Cardiac fibroblast (primary cell): ENCODE data around the gene PTTG1IP.
A peak's percentile ranks its signal among the peaks of the same experiment; 100 is the strongest.

ENCODE experiments used
- DNase-seq, 2 donors: peaks; one replicate each; pipeline versions ENCODE4 v3.0.0 to v3.0.0-alpha.2; 2010; ENCODE audit warnings: low read depth in 2 of 2
- H3K4me3 ChIP-seq, 2 donors: replicated peaks in 1 of 2; 1 replicate in 1 of 2; 2 replicates in 1 of 2; pipeline ENCODE4 v1.5.1; 2011; ENCODE audit warnings: low read depth in 2 of 2, low read length in 2 of 2, mild to moderate bottlenecking in 2 of 2, moderate library complexity in 1 of 2
- CTCF ChIP-seq: IDR thresholded peaks from one replicate; pipeline ENCODE4 v1.5.1; 2011; ENCODE audit warnings: low read depth, mild to moderate bottlenecking, low read length, inconsistent platforms

Gene PTTG1IP

GRCh38 chr21:44838039-44838895, 35.2 kb downstream of the PTTG1IP start:
- no peak for TF ChIP-seq CTCF
- H3K4me3 ChIP-seq, result no peak overlapping the region
- DNase-seq, result no peak

GRCh38 chr21:44837537-44837936, 36.0 kb downstream of the PTTG1IP start:
- no peak overlapping the region for H3K4me3 ChIP-seq
- no peak for TF ChIP-seq CTCF
- no peak for DNase-seq

- DNase-seq, result peak; percentile 47 to 55
- no peak overlapping the region for H3K4me3 ChIP-seq
- no peak for TF ChIP-seq CTCF
These were observed 36.6 kb downstream of the PTTG1IP start for GRCh38 chr21:44836666-44837471.

GRCh38 chr21:44836349-44836665, 37.2 kb downstream of the PTTG1IP start:
- no peak for TF ChIP-seq CTCF
- DNase-seq, result no peak
- no peak overlapping the region for H3K4me3 ChIP-seq

- no peak for TF ChIP-seq CTCF
- no peak overlapping the region for H3K4me3 ChIP-seq
These were observed 37.9 kb downstream of the PTTG1IP start for GRCh38 chr21:44835647-44835973.

GRCh38 chr21:44834951-44835646, 38.4 kb downstream of the PTTG1IP start:
- no peak for DNase-seq

More at GRCh38 chr21:44835647-44835973, 37.9 kb downstream of the PTTG1IP start:
- no peak for DNase-seq

More at GRCh38 chr21:44834951-44835646, 38.4 kb downstream of the PTTG1IP start:
- TF ChIP-seq CTCF, result no peak
- H3K4me3 ChIP-seq, result no peak overlapping the region
